ENCODE measurements around the gene TRIML2.

TRIML2 gene

DNA sequence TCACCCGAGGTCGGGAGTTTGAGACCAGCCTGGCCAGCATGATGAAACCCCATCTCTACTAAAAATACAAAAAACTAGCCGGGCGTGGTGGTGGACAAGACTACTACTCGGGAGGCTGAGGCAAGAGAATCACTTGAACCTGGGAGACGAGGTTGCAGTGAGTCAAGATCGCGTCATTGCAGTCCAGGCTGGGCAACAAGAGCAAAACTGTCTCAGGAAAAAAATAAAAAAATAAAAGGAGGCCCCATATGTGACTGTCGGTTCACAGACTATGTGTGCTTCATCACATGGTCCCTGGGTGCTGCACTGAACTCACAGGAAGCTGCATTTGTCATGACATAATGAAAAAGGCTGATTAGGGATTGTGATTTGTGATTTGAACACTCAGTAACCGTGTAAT is 36.2 kb upstream of the TRIML2 start:
- in situ Hi-C loops (cut with HindIII; ENCODE audit: low sequenced_read_pairs), result no loop called here
- no peak for DNase-seq (ENCODE audit: low read depth)
- TF ChIP-seq, protein P1, sequence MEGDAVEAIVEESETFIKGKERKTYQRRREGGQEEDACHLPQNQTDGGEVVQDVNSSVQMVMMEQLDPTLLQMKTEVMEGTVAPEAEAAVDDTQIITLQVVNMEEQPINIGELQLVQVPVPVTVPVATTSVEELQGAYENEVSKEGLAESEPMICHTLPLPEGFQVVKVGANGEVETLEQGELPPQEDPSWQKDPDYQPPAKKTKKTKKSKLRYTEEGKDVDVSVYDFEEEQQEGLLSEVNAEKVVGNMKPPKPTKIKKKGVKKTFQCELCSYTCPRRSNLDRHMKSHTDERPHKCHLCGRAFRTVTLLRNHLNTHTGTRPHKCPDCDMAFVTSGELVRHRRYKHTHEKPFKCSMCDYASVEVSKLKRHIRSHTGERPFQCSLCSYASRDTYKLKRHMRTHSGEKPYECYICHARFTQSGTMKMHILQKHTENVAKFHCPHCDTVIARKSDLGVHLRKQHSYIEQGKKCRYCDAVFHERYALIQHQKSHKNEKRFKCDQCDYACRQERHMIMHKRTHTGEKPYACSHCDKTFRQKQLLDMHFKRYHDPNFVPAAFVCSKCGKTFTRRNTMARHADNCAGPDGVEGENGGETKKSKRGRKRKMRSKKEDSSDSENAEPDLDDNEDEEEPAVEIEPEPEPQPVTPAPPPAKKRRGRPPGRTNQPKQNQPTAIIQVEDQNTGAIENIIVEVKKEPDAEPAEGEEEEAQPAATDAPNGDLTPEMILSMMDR (IDR thresholded peaks at IDR 0.05; ENCODE audit: low read depth, low read length, missing control alignments), result no peak
- H3K4me3 ChIP-seq (ENCODE audit: low read depth, low read length), result no peak overlapping the region

DNA sequence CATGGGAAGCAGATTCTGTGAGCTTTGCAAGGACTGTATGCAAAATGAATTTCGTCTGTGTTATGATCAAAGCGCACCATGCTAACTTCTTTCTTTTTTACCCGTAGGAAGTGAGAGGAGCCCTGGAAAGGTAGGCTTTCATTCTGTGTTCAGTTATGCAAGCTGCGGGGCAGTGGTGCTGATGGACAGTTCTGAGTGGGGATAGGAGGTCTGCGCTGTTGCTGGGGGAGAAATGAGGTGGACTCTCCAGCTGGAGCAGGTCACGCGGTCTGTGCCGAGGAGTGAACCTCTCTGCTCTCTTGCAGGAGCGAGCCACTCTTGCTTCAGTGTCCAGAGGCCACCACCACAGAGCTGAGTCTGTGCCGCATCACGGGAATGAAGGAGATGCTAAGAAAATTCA is 34.3 kb upstream of the TRIML2 start:
- no peak for DNase-seq (ENCODE audit: low read depth)
- TF ChIP-seq, protein P1 (IDR thresholded peaks at IDR 0.05; ENCODE audit: low read depth, low read length, missing control alignments), result no peak
- in situ Hi-C loops (cut with HindIII; ENCODE audit: low sequenced_read_pairs), result no loop called here
- H3K4me3 ChIP-seq (ENCODE audit: low read depth, low read length), result no peak overlapping the region

DNA sequence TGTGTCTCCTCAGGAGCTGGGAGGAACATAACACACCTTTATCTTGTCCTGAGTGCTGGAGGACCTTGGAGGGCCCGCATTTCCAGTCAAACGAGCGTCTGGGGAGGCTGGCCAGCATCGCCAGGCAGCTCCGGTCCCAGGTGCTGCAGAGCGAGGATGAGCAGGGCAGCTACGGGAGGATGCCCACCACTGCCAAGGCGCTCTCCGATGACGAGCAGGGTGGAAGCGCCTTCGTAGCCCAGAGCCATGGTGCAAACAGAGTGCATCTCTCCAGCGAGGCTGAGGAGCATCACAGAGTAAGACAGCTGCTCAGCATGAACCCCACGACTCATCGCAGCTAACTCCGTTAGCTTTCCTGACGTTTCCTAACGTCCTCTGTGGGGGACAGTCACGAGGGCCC is 30.3 kb upstream of the TRIML2 start:
- TF ChIP-seq, protein P1 (IDR thresholded peaks at IDR 0.05; ENCODE audit: low read depth, low read length, missing control alignments), result no peak
- no peak for DNase-seq (ENCODE audit: low read depth)
- in situ Hi-C loops (cut with HindIII; ENCODE audit: low sequenced_read_pairs), result no loop called here
- no peak overlapping the region for H3K4me3 ChIP-seq (ENCODE audit: low read depth, low read length)

DNA sequence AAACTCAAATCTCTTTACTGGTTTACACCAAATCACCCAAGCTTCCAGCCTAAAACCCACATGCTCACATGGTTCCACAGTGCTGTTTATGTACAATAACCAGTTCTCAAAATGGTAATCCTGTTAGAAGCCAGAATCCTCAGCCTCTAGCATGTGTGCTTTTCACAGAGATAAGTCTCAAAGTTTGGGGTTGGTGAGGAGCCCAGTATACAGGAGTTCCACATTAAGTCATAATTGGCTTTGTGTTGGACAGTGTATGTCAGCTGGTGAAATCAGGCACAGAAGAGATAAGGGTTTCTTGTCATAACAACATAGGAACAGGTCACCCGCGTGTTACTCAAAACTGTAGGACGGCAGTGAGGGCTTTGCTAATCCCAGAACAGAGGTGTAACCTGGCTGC is 29.7 kb upstream of the TRIML2 start, which contains the start of gene TRIML1:
Gene TRIML1, plus strand, starts transcription at position 301 of the 400 bp plus-strand sequence. CDS start 118 bp downstream, outside the sequence.
- no peak for DNase-seq (ENCODE audit: low read depth)
- H3K4me3 ChIP-seq (ENCODE audit: low read depth, low read length), result no peak within 1 kb of the TSS
- in situ Hi-C loops (cut with HindIII; ENCODE audit: low sequenced_read_pairs), result no loop called here
- TF ChIP-seq, protein P1 (IDR thresholded peaks at IDR 0.05; ENCODE audit: low read depth, low read length, missing control alignments), result no peak

DNA sequence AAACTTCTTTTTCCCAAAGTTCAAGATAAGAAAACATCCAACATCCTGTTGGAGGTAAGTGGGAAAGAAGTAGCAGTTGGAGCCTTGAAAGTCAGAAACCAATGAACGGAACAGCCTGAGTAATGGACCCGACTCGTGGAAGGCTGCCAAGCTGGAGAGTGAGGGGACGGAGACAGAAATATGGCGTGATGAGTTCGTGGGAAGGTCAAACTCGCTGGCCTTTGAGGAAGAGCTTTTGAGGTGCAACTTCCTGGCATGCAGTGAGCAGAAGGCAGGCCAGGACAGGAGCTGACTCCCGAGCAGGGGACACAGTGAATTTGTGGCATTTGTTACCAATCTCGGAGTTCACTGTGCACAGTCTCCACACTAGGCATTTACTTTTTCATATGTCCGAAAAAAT is 28.8 kb upstream of the TRIML2 start:
- TF ChIP-seq, protein P1 (IDR thresholded peaks at IDR 0.05; ENCODE audit: low read depth, low read length, missing control alignments), result no peak
- no peak for DNase-seq (ENCODE audit: low read depth)
- no peak overlapping the region for H3K4me3 ChIP-seq (ENCODE audit: low read depth, low read length)
- in situ Hi-C loops (cut with HindIII; ENCODE audit: low sequenced_read_pairs), result no loop called here

DNA sequence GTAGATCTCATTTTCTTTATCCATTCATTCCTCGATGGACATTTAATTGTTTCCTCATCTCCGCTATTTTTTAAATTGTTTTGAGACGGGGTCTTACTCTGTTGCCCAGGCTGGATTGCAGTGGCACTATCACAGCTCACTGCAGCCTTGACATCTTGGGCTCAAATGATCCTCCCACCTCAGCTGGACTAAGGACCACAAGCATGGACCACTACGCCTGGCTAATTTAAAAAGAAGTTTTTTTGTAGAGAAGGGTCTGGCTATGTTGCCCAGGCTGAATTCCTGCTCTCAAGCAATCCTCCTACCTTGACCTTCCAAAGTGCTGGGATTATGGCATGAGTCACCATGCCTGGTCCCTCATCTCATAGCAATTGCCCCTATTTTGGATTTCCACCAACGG is 22.8 kb upstream of the TRIML2 start:
- no peak overlapping the region for H3K4me3 ChIP-seq (ENCODE audit: low read depth, low read length)
- no peak for DNase-seq (ENCODE audit: low read depth)
- TF ChIP-seq, protein P1 (IDR thresholded peaks at IDR 0.05; ENCODE audit: low read depth, low read length, missing control alignments), result no peak
- in situ Hi-C loops (cut with HindIII; ENCODE audit: low sequenced_read_pairs), result no loop called here

DNA sequence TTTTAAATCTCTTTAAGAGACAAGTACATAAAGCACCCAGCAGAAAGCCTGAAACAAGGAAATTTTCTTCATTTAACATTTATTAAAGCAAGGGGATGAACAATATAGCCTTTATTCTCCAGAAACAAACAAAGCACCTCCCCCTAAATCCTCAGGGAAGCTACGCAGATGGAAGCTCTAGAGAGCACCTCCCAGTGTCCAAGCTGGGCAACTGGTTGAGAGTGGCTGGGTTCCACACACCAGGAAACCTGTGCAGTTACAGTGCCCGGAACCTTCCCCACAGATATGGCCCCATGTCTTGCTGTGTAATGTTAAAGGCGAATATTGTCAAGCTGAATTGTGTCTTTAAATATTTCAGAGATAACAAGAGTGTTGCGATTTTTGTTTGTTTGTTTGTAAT is 21.0 kb upstream of the TRIML2 start:
- H3K4me3 ChIP-seq (ENCODE audit: low read depth, low read length), result no peak overlapping the region
- no peak for DNase-seq (ENCODE audit: low read depth)
- in situ Hi-C loops (cut with HindIII; ENCODE audit: low sequenced_read_pairs), result no loop called here
- TF ChIP-seq, protein P1 (IDR thresholded peaks at IDR 0.05; ENCODE audit: low read depth, low read length, missing control alignments), result no peak
